Sciatic nerve (tissue), 2 donors: ENCODE data around the gene MND1. TPM values are rescaled to one million over a fixed set of nuclear protein-coding genes. Genes with fewer than 3 reads are reported as not detected.

ENCODE experiments used
- ATAC-seq: fragments of 200-7000 bp; cut with Tn5 transposase; one replicate; pipeline ENCODE4 v1.9.1; 2020; ENCODE audit warnings: mild to moderate bottlenecking, moderate library complexity
- DNase-seq: peaks from one replicate; pipeline ENCODE4 v3.0.0-alpha.2; 2020; ENCODE audit warnings: low spot score
- intact Hi-C: fragments of 100-400 bp; cut with DNase I; formaldehyde crosslinking; loops from one replicate; pipeline ENCODE4 v1.14.2; 2022
- total RNA-seq: library from RNA; stranded (reverse); fragmentation: NEBNext Ultra II Directional; extraction: Animal tissue kit (Norgen Biotek cat#: 25700); gene quantifications from one replicate; pipeline ENCODE4 v1.2.1, GENCODE V29; 2021
- donor health status: DM: no; HTN: no; CAD: no.
- donor health status: DM: no; HTN: no; CAD: no.

MND1 gene, protein sequence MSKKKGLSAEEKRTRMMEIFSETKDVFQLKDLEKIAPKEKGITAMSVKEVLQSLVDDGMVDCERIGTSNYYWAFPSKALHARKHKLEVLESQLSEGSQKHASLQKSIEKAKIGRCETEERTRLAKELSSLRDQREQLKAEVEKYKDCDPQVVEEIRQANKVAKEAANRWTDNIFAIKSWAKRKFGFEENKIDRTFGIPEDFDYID
- not detected for total RNA-seq

GRCh38 chr4:153344131-153345011, at the start of gene MND1:
Gene MND1, plus strand, starts transcription at chr4:153344688. Its CDS starts 50 bp downstream, at chr4:153344738.
- ATAC-seq = peak; percentile 93
- DNase-seq = peak; percentile 92
- intact Hi-C loops = loop anchor here (2.0 kb wide), 1 partner anchor 234 kb away; no protein-coding TSS in a partner anchor

DNA sequence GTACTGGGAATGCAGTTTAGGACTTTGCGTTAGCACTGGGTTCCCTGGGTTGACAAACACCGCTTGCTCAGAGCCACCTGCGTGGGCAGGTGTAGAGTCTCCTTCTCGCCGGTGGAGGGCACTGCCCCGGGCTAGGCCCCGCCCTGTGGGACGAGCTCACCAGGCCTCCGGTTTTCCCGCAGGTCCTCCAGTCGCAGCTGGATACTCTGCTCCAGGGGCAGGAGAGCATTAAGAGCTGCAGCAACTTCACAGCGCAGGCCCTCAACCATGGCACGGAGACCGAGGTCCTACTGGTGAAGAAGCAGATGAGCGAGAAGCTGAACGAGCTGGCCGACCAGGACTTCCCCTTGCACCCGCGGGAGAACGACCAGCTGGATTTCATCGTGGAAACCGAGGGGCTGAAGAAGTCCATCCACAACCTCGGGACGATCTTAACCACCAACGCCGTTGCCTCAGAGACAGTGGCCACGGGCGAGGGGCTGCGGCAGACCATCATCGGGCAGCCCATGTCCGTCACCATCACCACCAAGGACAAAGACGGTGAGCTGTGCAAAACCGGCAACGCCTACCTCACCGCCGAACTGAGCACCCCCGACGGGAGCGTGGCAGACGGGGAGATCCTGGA, 49.2 kb upstream of the MND1 start:
- ATAC-seq (no peak), DNase-seq (no peak)
- intact Hi-C loops = no loop called here

DNA sequence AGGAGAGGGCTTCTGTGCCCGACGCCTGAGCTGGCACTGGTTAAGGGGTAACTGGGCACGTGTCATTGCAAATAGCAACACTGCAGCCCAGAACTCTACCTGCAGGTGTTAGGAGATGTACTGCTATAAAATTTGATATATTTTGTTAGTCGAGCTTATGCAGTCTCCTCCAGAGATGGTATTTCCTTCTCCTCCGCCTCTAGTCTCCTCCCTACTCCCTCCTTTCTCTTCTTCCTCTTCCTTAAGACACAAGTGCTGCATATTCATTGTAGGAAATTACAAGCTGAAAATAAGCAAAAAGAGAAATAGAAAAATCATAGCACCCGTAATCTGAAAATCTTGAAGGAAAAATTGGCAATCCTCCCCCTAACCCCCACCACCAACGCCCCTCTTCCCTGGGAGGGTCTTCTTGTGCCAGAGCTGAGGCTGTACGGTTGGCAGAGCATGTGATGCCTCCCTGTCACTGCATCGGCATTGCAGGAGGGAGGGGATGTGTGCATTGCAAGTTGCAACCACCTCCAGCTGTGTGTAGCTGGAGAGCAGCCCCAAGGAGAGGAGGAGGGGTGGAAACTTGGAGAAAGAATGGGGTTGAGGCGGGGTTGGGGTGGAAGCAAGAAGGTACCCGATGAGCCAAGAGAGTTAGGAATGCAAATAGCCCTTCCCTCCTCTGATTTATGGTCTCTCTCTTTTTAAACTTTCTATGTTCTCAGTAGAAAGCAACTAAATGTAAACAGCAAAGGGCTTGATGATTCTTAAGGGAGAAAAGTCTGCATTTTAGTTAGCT, 48.3 kb upstream of the MND1 start:
- no peak for DNase-seq
- intact Hi-C loops = no loop called here
- ATAC-seq = peak; percentile 55

DNA sequence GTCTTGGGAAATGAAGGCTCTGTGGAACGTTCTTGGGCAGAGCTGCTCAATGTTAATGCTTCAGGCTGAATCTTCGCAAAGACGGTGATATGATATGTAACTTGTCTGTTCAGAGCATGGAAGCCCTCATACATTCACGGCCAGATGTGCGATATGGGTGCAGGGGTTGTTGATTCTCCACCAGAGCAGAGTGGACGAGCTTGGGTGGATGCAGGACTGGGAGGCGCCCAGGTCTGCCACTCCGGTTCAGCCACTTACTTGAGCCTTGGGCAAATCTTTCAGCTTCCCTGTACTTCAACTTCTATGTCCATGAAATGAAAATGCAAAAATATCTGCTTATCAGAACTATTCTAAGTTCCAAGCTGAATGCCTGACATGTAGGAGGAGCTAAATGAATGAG, 47.4 kb upstream of the MND1 start:
- ATAC-seq = no peak
- intact Hi-C loops = no loop called here
- no peak for DNase-seq

DNA sequence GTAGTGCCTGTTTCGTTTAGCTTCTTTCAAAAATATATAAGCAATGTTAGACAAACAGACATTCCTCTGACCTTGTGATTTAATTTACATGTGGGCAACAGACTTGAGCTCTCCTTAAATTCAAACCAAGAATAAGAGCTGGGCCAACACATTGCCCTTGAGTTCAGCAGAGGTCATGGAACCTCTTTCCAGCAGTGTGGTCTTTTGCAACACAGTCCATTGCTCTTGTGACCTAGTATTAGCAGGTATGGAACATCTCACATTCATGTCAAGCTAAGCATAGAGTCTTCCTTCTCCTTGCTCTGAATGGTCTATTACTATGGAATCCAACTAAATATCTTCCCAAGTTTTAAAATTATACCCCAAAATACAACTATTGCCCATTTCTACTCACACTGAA, 33.7 kb upstream of the MND1 start:
- intact Hi-C loops = no loop called here
- ATAC-seq = no peak
- DNase-seq = no peak

- intact Hi-C loops = no loop called here
- DNase-seq = no peak
- no peak for ATAC-seq
Measured at GRCh38 chr4:153314915-153315314, 29.6 kb upstream of the MND1 start.

- DNase-seq (no peak), ATAC-seq (peak; percentile 80)
- intact Hi-C loops = no loop called here
Measured at GRCh38 chr4:153318696-153319320, 25.7 kb upstream of the MND1 start.

DNA sequence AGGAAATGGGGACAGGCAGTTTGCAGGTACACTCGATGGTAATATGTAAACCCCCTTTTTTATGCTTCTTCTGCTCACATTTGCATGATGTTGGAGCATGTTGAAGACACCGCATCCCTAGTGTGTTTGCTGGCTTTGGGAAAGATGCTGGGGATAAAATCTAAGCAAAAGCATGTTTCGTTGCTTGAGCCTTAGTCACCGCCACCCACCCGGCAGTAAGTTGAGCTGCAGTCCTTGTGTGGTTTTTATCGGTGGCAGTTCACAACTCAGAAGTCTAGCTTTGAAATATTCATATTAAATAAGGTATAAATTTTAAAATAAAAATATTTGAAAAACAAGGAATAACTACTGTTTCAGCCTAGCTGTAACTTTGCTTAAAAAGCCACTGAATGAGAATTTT, 21.7 kb upstream of the MND1 start:
- intact Hi-C loops = no loop called here
- DNase-seq (no peak), ATAC-seq (no peak)

DNA sequence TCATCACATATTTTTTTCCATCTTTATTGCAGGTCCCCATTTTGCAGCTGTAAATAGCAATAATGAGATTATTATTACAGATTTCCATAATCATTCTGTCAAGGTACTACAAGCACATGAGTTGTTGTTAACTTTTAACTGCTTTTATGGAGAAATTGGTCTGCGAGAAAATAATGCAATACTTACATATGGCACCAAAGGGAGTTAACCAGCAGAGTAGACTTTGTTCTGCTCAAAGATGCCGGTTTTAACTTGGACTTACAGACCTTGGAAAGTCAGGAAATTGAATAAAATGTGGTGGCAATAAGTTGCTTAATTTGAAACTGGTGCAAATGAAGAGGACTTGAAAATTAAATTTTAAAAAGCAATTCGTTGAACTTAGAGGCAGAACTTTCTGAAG, 20.4 kb upstream of the MND1 start:
- no peak for DNase-seq
- ATAC-seq = no peak
- intact Hi-C loops = no loop called here

GRCh38 chr4:153325558-153325957, 18.9 kb upstream of the MND1 start:
- DNase-seq (no peak), ATAC-seq (no peak)
- intact Hi-C loops = no loop called here

DNA sequence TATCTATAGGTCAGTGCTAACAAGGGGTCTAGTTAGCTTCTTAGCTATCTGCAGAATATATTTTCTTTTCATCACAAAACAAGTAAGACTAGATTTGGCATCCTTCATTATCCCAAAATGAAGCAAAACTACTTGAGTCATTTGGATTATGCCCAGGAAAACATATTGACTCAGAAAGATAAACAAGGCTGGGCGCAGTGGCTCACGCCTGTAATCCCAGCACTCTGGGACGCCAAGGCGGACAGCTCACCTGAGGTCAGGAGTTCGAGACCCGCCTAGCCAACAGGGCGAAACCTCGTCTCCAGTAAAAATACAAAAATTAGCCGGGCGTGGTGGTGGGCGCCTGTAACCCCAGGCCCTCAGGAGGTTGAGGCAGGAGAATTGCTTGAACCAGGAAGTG, 18.0 kb upstream of the MND1 start:
- no peak for DNase-seq
- intact Hi-C loops = no loop called here
- no peak for ATAC-seq

DNA sequence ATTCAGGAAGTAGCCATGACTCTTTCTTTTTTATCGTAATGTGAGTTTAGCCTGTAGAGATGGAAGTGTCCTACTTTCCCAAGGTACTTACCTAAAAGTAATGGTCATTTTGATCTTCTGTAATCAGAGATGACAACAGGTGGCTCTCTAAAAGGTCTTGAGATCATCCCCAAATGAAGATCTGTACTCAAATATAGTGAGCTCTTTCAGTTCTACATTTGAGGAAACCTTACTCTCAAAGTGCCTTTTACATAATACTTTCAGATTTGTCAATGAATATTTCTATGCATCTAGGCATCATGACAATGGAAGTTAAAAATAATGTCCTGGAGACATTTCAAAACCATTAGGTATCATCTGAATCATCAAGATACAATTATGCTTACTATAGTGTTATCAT, 17.2 kb upstream of the MND1 start:
- no peak for DNase-seq
- intact Hi-C loops = no loop called here
- no peak for ATAC-seq

DNA sequence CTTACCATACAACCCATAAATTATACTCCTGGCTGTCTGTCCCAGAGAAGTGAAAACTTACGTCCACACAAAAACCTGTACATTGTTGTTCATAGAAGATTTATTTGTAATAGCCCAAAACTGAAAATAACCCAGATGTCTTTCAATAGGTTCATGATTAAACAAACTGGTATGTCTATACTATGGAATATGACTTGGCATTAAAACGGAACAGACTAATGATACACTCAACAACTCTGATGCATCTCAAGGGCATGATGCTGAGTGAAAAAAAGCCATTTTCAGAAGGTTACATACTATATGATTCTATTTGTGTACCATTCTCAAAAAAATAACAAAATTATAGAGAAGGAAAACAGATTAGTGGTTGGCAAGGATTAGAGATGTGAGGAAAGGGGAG, 11.6 kb upstream of the MND1 start:
- intact Hi-C loops = no loop called here
- DNase-seq = no peak

DNA sequence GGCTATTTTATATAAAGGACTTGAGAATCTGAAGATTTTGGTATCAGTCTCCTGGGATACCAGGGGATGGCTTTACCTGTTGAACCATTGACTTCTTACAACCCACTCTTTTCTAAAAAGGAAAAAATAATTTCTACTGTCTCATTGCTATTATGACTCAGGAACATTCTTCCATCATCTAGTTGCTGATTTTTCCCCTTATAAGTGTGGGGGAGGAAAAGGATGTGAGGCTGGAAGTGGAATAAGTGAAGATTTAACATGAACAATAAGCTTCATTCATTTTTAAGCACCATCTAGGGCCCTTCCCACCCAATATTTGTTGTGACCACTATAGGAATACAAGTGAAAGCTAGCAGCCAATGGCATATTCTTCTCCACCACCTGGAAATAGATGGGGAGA, 10.6 kb upstream of the MND1 start:
- intact Hi-C loops = no loop called here
- ATAC-seq (no peak), DNase-seq (no peak)

More for the DNA sequence above, 11.6 kb upstream of the MND1 start:
- ATAC-seq = no peak

GRCh38 chr4:153335665-153336064, 8.8 kb upstream of the MND1 start:
- ATAC-seq = no peak

GRCh38 chr4:153337686-153338085, 6.8 kb upstream of the MND1 start:
- ATAC-seq = no peak
- intact Hi-C loops = no loop called here
- no peak for DNase-seq

More at GRCh38 chr4:153335665-153336064, 8.8 kb upstream of the MND1 start:
- intact Hi-C loops = no loop called here
- no peak for DNase-seq

GRCh38 chr4:153341575-153342090, 2.9 kb upstream of the MND1 start:
- intact Hi-C loops = no loop called here
- no peak for ATAC-seq
- DNase-seq = no peak

GRCh38 chr4:153342751-153343552, 1.5 kb upstream of the MND1 start:
- intact Hi-C loops = no loop called here
- ATAC-seq (no peak), DNase-seq (no peak)
